ENCODE data around the gene ADAM10. TPM values are rescaled to one million over a fixed set of nuclear protein-coding genes. Genes with fewer than 3 reads are reported as not detected.

Gene ADAM10
- total RNA-seq, 1 experiment from 2014 or later, result 159 TPM

GRCh38 chr15:58703610-58704009, 45.9 kb downstream of the ADAM10 start:
- no peaks in the 10 kb centered on the region for H3K27me3 Mint-ChIP-seq (ENCODE audit: low read depth)
- DNase-seq, result no peak
- no peak overlapping the region for H2BK15ac ChIP-seq (ENCODE audit: low read depth, low read length)
- H3K18ac ChIP-seq (ENCODE audit: insufficient read length, low read depth, low read length), result no peak overlapping the region
- peaks cover 22 to 31% (median 26%) of the 10 kb centered on the region in 3 experiments for H3K36me3 Mint-ChIP-seq (ENCODE audit: insufficient read depth in 1 of 3, low read depth in 3 of 3)
- no CpG with 5 or more reads among the region's 4 CpGs for WGBS (ENCODE audit: extremely low coverage, insufficient read length, low lambda C conversion rate)
- H3K4me1 ChIP-seq (ENCODE audit: insufficient read depth, low read length), result no peaks in the 10 kb centered on the region
- H2AFZ ChIP-seq (ENCODE audit: low read length), result no peak overlapping the region
- no peaks in the 10 kb centered on the region for H3K23me2 ChIP-seq (ENCODE audit: insufficient read length, low read depth, low read length, poor library complexity, severe bottlenecking)
- no peak overlapping the region for H3K4me2 ChIP-seq (ENCODE audit: insufficient read depth, insufficient read length, low read length)
- H4K20me1 ChIP-seq (ENCODE audit: control insufficient read depth, insufficient read depth, insufficient read length), result no peaks in the 10 kb centered on the region
- H4K91ac ChIP-seq (ENCODE audit: insufficient read length, low read depth, low read length), result no peak overlapping the region
- H2BK5ac ChIP-seq (ENCODE audit: insufficient read length, low read length), result no peak overlapping the region
- H3K4me3 Mint-ChIP-seq, result no peak overlapping the region
- no peak overlapping the region for H2BK12ac ChIP-seq (ENCODE audit: insufficient read length, low read depth, low read length)
- H3K27ac ChIP-seq (ENCODE audit: insufficient read length, low read depth, low read length), result no peak overlapping the region
- H3K14ac ChIP-seq (ENCODE audit: insufficient read depth, low read length), result no peak overlapping the region
- no peak overlapping the region for H2BK120ac ChIP-seq (ENCODE audit: low read depth, low read length, poor library complexity, severe bottlenecking)
- H3K27me3 ChIP-seq (ENCODE audit: insufficient read depth, low read length), result no peaks in the 10 kb centered on the region
- H3K79me1 ChIP-seq (ENCODE audit: insufficient read depth, low read depth, low read length, poor library complexity, severe bottlenecking), result peaks cover 6% of the 10 kb centered on the region
- no peak overlapping the region for H3T11ph ChIP-seq (ENCODE audit: low read length)
- no peak overlapping the region for H2BK20ac ChIP-seq (ENCODE audit: low read depth, low read length, poor library complexity, severe bottlenecking)
- no peak overlapping the region for H3K9ac ChIP-seq (ENCODE audit: extremely low read depth, insufficient read length, low read length)
- no peak overlapping the region for H4K8ac ChIP-seq (replicated peaks; ENCODE audit: insufficient read length, low read depth, low read length)
- H3K9me3 Mint-ChIP-seq, result peaks cover 6 to 13% of the 10 kb centered on the region in 2 experiments
- peaks cover 0 to 5% of the 10 kb centered on the region in 2 experiments; a peak in 2 of 4 replicates for H3K4me1 Mint-ChIP-seq
- H3K79me2 ChIP-seq (ENCODE audit: insufficient read depth, low read length), result peaks cover 4% of the 10 kb centered on the region; the same call in 1 of the 2 replicates
- no peak overlapping the region for H4K5ac ChIP-seq (ENCODE audit: insufficient read length, low read depth, low read length)
- no peak for TF ChIP-seq CTCF (conservative IDR thresholded peaks at IDR 0.05)
- H3K23ac ChIP-seq (ENCODE audit: insufficient read length, low read depth, low read length), result no peak overlapping the region
- no peaks in the 10 kb centered on the region for H3K9me3 ChIP-seq (ENCODE audit: control insufficient read depth, low read depth, low read length)
- H3K4ac ChIP-seq (ENCODE audit: low read depth, low read length), result no peak overlapping the region
- H3K56ac ChIP-seq (ENCODE audit: insufficient read length, low read depth, low read length), result no peak overlapping the region
- peak overlapping the region in 2 of 3 experiments; percentile 28 to 36; a peak in 1 of 7 replicates for H3K27ac Mint-ChIP-seq
- no peak overlapping the region for H2AK5ac ChIP-seq (ENCODE audit: insufficient read length, low read length)

Measured in H9 (cell line).